Dedifferentiated amniotic fluid mesenchymal stem cell (primary cell): ENCODE data around the gene SDC3.
A peak's percentile ranks its signal among the peaks of the same experiment; 100 is the strongest.

ENCODE experiments used
- DNase-seq: peaks from one replicate; pipeline ENCODE4 v3.0.0-alpha.2; 2016; ENCODE audit errors: extremely low spot score

Gene SDC3

DNA sequence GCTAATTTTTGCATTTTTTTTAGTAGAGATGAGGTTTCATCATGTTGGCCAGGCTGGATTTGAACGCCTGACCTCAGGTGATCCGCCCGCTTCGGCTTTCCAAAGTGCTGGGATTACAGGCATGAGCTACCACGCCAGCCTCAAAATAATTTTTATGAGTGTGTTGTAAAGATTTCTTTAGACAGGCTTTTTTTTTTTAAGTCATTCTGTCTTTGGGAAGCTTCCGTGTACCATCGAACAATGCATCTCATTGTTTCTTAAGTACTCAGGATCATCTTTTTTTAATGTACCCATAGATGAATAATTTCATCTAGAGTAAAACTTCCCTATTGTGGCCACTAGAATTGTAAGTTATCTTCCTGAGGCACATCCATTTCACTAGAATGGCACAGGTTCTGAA lies 19.6 kb upstream of the SDC3 start:
- no peak for DNase-seq

DNA sequence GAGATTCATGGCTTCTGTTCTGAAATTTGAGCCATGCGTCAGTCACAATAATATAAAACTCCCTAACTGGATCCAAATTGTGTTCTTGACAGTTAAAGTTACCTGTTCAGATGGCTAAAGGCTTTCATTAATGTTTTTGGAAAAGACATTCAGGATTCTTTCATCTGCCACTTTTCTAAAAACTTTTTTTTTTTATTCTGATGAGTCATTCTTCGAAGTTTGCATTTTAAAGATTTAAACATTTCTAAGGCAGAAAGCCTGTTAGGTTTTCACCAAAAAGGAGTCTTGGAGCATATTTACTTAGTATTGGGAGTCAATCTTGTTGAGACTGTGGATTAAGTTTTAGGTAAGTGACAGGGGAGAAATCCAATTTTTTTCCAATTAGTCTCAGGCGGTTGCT lies 18.9 kb upstream of the SDC3 start:
- no peak for DNase-seq

DNA sequence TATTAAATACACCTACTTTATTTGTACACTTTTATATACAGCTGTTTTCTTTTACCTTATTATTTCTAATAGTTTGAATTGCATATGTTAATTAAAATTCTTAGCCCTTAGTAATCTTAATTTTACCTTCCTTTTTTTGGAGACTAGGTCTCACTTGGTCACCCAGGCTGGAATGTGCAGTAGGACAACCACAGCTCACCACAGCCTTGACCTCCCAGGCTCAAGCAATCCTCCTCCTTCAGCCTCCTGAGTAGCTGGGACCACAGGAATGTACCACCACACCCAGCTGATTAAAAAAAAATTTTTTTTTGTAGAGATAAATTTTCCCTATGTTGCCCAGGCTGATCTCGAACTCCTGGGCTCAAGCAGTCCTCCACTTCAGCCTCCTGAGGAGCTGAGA lies 15.0 kb upstream of the SDC3 start:
- DNase-seq, result no peak

DNA sequence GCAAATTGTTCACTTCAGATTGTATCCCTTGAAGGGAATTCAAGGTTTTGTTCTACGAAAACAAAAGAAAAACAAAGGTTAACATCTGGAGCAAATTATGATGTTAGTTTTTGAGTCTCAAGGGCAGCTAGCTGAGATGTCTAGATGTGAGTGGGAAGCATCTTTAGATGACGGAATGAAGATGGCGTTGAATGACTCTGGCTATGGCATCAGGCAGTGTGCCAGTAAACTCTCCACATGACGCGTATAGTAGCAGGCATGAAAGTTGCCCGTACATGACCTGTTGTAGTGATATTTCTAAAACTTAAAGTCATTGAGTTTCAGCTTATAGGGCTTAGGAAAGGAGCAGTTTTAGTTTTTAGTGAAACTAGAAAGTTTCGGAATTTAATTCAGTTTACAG lies 12.3 kb upstream of the SDC3 start:
- peak; percentile 81 for DNase-seq

DNA sequence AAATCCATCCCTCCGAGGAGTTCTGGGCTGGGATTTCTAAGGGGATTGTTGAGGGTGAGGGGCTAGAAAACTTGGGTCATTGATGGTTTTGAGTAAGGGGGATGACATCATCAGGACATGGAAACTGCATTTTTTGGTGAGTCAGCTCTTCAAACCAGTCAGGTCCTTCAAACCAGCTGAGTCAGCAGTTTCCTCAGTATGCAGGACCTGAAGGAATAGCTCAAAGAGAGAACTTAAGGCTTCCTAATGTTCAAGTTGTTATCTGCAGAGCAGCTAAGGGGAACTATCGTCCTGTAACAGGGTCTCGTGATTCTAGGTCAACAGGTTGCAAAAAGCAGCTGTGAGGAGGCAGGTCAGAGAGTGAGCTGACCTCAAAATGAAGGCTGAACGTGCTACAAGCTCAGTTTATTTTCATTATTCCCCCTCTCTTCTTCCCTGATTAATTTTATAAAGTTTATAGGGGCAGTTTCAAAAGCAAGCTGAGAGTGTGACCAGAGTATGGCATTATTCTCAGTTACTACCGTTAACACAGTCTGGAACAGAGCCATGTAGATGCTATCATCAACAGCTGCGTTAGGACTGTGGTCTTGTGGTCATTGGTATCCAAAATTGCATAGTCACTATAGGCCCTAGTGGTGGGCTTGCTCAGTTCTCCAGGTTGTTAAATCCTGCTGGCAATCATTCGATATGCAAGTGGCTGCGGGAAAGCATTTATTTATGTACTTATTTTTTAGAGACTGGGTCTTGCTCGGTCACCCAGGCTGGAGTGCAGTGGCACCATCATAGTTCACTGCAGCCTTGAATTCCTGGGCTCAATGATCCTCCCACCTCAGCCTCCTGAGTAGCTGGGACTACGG lies 10.7 kb upstream of the SDC3 start:
- DNase-seq, result no peak

DNA sequence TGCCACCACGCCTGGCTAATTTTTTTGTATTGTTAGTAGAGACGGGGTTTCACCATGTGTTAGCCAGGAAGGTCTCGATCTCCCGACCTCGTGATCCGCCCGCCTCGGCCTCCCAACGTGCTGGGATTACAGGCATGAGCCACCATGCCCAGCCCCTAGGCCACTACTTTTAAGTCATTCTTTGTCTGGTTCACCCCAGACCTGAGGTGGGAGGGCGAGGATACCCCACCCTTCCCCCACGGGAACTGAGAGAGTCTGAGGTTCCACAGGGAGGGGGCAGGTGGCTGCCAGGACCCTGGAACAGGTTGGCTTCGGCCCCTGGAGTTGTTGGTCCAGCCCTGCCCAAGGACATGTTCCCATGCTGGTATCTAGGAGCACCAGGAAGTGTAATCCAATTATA lies 7.7 kb upstream of the SDC3 start:
- no peak for DNase-seq

DNA sequence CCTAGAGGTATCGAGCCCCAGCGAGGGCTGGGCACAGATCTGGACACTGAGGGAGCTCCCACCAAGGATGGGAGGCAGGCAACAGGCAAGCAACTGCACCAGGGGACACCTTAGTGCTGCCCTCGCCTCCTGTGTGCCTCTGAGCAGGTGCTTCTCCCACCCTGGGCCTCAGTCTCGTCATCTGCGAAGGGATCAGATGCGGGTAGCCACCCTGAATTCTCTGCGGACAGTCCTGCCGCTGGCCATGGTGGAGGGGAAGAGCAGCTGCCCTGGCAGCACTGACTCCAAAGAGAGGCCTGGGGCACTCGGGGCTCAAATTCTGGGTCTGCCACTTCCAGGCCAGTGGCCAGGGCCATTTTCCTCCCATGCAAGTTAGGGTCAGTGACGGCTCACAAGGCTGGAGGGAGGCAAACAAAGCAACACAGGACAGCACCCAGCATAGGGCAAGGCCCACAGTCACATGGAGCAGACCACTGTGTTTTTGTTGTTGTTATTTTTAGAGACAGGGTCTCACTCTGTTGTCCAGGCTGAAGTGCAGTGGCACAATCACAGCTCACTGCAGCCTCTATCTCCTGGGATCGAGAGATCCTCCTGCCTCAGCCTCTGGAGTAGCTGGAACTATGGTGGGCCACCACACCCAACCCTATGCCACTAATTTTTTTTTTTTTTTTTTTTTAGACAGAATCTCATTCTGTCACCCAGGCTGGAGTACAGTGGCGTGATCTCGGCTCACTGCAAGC lies 7.1 kb upstream of the SDC3 start:
- DNase-seq, result no peak

DNA sequence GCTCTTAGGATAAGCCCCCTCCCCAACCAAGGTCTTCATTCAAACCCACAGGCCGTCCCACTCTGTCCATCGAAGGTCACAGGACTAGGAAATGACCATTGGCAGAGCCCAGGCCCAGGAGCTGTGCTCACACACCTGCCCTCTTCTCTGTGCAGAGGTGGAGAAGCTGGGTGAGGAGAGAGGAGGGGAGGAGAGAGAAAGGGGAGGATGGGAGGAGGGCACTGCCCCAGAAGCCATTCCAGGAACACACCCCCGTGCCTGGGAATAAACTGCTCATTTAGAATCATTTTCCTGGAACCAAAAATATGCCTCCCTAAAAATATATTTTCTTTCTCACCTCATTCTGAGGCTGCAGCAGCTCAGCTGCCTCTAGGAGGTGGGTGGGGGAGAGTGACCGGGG lies 6.4 kb upstream of the SDC3 start:
- DNase-seq, result no peak

DNA sequence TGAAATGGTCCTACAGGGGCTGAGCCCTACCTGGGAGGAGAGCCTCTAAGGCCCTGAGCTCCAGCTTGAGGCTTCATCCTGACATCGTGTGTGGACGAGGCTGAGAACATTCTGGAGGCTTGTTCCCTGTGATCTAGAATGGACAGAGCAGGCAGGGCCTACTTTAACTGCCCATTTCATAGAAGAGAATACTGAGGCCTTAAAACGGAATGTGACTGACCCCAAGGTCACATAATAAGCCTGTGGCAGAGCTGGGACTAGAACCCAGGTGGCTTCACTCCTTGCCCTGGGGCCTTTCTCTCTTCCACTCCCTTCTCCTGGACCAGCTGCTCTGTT lies 6.0 kb upstream of the SDC3 start:
- no peak for DNase-seq

DNA sequence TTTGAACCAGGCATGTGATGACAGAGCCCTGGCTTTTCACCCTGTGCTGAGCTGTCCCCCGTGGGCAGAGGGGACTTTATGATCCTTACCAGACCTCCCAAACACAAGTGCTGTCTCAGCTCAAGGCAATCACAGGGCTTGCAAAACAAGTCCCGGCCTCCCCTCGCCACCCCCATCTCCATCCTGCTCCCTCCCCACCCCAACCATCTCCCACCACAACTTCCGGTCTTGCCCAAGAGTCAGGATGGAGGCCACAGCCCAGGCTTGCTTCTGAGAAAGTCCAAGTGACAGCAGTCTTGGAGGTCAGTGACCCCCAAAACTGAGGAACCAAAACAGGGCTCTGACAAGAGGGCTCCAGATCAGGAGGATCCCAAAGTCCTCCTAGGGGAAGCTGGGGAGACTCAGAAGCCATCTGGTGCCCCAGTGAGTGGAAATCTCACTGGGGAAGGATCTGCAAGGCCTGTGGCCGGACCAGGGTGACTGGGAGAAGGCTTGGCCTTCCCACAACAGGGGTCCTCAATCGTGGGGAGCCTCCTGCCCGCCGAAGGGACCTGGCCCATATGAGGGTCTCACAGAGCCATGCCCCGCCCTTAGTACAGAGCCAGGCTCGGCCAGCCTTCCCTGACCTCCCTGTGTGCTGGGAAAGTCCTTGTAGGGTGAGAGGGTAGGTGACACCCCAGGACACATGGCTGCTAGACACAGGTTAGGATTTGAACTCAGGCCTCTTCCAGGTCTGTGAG lies 4.5 kb upstream of the SDC3 start:
- DNase-seq, result no peak

DNA sequence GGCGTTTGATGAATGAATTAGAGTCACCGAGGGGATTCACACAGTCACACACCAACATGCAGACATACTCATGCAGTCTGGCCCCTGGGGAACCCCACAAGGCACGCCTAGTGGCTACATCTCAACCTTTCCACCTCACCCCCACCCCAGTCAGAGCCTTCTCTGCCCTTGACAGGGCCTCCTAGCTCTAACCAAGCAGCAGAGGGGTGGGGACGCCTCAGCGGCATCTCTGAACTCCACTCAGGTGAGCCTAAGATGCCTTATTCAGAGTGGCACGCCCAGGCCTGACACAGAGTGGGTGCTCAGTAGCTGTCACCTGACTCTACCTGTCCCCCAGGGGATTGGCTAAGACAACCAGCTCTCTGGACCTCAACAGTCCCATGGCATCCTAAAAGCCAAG lies 3.7 kb upstream of the SDC3 start:
- no peak for DNase-seq

DNA sequence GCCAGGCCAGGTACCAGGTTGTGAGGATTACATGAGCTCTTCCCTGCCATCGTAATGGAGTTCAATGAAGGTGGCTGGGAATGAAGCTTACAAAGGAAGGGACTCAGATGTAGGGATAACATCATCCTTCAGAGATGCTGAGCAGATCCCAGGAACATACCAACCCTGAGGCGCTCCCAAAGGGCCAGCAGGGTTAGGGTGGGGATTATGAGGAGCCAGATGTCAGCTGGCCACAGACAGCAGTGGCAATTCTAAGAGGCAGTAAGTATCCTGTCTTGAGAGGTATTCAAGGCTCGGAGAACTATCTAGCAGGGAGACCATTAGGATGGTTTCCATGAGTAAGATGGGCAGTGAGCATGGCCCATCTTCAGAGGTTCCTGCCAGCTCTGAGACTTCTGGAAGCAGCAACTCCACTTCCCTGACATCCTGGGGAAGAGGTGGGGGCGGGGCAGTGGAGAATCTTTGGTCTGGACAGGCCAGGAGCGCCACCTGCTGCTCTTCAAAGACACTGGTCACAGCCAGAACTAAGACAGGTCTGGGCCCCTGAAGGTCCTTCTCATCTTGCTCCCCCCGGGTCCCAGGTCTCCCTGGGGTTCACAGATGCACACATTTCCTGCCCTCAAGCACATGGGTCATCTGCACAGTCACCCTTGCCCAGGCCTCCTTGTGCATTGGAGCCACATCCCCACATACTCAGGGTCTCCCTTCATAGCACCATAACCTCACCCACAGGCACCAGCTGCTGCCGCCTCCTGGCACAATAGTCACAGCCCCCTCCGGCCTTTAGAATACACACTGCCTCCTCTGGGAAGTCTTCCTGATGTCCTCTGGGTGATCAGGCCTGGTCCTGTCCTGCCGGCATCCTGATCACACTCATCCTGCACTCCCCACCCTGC lies 2.7 kb upstream of the SDC3 start:
- peak; percentile 86 for DNase-seq

DNA sequence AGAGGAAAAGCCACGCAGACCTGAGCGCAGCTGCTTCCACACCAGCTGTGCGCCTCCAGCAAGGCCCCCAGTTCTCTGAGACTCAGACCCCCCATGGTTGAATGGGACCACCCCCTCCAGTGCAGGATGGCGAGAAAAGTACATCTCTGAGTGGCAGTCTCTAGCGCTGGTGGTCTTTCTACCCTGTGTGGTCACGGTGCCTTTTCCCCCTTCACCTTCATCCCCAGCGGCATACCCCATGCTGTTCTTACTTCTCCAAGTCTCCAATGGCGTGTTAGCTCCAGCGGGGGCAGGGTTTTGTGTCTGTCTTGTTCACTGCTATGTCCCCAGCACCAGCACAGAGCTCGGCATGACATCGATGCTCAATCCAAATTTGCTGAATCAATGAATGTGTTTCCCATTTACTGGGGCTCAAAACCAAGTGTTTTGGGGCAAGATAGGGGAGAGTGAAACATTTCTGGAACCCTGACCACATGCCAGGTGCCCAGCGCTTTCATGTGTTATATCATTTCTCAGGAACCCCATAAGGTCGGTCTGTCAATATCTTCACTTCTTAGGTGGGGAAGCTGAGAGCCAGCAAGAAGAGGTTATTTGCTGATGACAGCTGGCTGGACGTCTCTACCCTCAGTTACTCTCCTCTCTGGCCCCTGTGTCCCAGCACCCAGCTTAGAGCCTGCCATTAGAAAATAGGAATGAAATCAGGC lies 959 bp upstream of the SDC3 start:
- no peak for DNase-seq

DNA sequence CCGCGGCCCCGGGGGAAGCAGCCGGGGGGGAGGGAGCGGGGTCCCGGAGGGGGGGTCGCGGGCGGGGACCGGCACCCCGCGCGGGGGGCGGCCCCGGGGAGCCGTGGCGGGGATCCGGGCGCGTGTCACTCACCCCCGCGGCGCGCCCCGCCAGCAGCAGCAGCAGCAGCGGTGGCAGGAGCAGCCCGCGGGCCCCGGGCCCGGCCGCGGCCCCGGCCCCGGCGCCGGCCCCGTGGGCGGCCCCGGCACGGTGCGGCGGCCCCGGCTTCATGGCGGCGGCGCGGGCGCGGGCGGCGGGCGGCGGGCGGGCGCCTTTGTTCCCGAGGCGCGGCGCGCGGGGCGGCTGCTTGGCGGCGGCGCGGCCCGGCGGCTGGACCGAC lies 252 bp downstream of the SDC3 start:
- no peak for DNase-seq

DNA sequence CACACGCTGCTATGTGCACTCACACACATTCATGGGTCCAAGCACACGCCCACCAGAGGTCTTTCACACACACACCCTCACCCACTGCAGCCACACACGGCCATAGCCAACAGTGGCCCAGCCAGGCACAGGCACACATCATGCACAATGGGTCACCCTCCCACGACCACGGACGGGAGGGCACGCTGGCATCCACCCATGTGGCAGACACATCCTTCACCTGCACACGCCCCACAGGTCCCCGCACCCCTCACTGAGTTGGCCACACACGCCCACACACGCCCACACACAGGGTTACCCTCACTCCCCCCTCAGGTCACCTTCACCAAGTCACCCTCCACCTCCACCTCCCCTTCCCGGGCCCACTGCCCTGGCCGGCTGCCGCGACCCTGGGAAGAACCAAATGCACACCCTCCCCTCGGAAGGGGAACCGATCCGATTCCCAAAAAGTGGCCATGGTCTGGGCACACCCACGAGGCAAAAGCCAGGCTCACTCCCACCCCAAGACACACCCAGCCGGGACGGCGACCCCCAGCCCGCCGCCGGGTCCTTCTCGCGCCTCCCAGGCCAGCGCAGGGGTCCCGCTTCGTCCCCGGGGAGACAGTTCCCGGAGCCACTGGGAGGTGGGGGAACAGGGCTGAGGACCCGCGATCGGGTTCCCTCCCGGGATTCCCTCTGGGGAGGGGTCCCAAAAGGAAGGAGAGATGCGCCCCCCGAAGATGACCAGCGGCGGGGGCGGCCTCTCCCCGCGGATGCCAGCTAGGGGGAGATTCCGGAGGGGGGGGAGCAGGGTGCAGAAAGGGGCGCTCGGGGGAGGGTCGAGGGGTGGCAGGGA lies 860 bp downstream of the SDC3 start:
- no peak for DNase-seq

DNA sequence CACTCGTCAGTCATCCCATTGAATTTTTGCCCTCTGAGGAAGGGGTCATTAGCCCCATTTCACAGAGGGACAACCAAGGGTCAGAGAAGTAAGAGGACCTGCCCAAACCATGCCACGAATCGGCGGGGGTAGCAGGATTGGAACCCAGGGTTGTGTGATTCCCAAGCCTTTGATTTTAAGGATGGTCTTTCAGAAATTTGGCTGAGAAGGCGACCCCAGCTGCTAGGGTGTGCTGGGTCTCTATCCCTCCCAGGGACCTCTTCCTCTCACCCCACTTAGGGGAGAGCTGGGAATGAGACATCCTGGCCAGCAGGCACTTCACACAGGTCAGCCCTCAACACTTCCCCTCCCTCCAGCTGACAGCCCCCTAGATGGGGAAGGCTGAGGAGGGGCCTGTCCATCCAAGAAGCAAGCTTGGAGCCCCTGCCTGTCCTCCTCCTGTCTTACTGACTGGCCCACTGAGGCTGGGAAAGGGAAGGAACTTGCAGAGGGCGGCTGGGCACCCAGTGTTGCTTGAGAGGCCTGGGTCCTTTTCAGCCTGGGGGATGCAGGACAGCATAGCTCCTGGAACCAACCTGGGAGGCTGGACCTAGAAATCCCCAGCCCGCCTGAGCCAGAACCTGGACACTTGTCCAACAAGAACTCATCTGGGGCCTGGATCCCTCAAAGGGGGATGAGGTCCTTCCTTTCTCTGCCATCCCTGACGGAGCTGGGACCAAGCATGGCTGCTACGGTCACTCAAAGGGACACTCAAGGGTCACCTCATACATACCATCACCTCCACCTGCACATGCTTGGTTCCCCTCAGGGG lies 1.7 kb downstream of the SDC3 start:
- no peak for DNase-seq

DNA sequence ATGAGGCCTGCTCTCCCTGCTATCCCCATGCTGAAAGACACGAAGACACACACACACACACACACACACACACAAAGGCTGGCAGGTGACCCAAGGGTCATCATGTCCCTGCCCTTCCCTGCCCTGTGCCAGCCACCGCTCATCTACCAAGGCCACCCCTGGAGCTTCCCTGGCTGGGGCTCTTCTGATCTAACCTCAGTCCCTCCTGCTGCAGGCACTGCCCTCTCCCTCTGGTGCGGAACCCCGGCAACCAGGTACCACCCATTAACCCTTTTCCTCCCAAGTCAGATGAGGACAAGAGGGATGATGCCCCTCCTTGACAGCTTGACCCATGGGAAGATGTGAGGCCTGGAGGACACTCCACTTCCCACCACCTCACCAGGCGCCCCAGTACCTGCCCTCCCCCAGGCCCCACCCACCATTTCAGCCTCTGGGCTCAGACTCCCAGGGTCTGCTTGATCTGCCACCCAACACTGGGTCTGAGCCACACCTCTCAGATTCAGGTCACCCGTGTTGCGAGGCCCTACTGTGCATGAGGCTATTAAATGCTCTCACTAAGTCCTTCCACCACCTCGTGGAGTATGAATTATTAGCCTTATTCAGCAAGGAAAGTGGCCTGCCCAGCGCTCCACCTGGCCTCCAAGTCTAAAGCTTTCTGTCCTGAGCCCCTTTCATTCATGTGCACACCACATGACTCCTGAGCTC lies 2.5 kb downstream of the SDC3 start:
- DNase-seq, result no peak

DNA sequence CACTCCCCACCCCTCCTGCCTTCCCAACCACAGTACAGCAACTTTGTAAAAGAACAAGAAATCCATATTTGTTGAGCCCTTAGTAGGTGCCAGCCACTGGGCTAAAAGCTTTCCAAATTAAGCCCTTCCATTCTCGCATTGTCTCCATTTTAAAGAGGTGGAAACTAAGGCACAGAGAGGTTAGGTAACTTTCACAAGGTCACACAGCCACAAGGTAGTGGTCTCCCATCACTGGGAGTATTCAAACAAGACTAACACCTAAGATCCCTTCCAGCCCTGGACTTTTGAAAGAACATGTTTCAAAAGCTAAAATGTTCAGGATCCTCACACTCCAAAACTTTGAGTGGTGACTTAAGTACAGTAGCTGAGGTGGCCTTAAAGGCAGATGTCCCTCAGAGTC lies 3.2 kb downstream of the SDC3 start:
- DNase-seq, result no peak

DNA sequence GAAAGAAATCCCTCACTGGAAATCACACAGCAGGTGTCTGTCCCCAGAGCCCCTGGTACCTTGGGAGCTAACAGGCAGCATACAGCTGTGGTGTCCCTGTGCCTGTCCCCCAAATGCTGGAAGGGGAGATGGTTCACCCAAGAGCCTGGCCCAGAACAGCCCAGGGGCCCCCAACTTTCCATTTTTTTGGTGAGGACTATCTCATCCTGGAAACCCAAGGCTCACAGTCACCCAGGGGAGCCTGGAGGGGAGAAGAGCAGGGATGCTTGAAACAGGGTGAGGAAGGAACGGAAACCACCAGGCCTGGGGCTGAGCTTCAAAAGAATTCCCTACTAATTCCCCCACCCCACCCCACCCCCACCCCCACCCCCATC lies 3.6 kb downstream of the SDC3 start:
- DNase-seq, result no peak
